OCI-LY1 (cell line): Measurements from ENCODE around the gene SIN3A.
"Not testable (repeated sequence)": the region's sequence is repeated elsewhere in the genome, so short reads cannot be mapped to it uniquely, and the experiment has no call there.

Experiments used
- EZH2 ChIP-seq: fragments of 200-600 bp; sonication (generic), shearing (Covaris generic); IDR thresholded peaks from 2 replicates; pipeline ENCODE4 v1.8.0; 2017; ENCODE audit warnings: borderline replicate concordance, mixed run types, mild to moderate bottlenecking, antibody characterized with exemption, low read length, moderate library complexity, mixed read lengths
- TF ChIP-seq, protein P1 (sequence below): fragments of 200-600 bp; sonication (generic), shearing (Covaris generic); IDR thresholded peaks from 2 replicates; pipeline ENCODE4 v1.5.1; 2017; ENCODE audit warnings: mild to moderate bottlenecking, antibody characterized with exemption, low read length, moderate library complexity, mixed read lengths

DNA sequence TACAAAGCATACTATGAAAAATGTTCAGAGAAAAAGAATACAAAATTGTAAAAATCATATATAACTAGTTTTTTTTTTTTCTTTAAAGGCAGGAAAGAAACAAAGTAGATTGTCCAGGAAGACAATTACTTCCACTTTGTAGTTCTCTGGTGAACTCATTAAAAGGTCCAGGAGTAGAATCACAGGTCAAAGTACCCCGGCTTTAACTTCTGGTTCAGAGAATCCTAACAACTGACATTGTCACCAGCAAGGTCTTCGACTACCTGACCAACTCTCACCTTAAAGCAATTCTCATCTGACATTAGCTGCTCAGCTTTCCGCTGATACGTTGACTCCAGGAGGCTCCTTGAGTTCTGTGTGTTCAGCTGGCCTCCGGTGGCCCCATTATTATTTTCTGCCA lies 67.5 kb downstream of the SIN3A start:
- TF ChIP-seq, protein P1, sequence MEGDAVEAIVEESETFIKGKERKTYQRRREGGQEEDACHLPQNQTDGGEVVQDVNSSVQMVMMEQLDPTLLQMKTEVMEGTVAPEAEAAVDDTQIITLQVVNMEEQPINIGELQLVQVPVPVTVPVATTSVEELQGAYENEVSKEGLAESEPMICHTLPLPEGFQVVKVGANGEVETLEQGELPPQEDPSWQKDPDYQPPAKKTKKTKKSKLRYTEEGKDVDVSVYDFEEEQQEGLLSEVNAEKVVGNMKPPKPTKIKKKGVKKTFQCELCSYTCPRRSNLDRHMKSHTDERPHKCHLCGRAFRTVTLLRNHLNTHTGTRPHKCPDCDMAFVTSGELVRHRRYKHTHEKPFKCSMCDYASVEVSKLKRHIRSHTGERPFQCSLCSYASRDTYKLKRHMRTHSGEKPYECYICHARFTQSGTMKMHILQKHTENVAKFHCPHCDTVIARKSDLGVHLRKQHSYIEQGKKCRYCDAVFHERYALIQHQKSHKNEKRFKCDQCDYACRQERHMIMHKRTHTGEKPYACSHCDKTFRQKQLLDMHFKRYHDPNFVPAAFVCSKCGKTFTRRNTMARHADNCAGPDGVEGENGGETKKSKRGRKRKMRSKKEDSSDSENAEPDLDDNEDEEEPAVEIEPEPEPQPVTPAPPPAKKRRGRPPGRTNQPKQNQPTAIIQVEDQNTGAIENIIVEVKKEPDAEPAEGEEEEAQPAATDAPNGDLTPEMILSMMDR = not testable (repeated sequence)
- not testable (repeated sequence) for TF ChIP-seq EZH2
